GM19043 (cell line): Measurements from ENCODE around the gene SMPDL3A.

ENCODE experiments used
- ATAC-seq: cut with Tn5 transposase; IDR thresholded peaks from one replicate; pipeline ENCODE4 v1.9.1; 2021; ENCODE audit warnings: low read depth; ENCODE audit not compliant: unreplicated experiment

Gene SMPDL3A

DNA sequence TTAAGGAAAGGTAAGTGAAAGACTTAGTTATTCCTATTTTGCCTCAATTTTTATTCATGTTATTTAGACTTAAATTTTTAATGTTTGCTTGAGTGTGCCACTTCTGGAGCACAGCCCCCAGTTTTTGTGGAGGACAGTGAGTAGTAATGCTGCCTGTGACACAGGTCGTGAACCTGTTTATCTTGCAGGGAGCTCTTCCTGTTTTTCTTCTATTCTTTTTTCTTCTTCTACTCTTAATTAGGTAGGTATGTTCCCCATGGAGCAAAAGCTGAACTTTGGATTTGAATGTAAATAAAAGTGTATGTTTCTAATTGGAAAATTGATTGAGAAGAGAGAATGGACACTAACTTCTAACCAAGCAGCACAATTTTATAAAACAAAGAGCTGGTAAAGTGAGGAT is 12.3 kb downstream of the SMPDL3A start:
- no peak for ATAC-seq

DNA sequence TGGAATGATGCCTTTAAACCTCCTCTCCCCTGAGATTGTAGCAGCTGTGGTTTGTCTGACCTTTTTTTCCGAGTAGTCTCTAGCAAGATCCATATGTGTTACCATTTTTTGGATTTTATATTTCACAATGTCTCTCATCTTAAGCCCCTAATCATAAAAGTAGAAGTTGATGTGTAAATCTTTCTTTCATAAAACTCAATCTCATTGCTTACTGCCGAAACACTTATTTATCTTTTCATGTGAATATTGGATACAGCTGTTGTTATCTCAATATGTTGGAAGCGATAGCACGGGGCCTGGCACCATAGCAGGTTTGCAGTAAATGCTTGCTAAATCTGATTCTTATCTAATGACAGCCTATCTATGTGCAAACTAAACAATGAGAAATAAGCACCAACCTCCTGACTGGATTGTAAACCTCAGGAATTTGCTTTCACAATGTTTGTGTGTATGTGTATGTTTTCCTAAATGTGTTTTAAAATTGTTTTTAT is 14.2 kb downstream of the SMPDL3A start:
- no peak for ATAC-seq

DNA sequence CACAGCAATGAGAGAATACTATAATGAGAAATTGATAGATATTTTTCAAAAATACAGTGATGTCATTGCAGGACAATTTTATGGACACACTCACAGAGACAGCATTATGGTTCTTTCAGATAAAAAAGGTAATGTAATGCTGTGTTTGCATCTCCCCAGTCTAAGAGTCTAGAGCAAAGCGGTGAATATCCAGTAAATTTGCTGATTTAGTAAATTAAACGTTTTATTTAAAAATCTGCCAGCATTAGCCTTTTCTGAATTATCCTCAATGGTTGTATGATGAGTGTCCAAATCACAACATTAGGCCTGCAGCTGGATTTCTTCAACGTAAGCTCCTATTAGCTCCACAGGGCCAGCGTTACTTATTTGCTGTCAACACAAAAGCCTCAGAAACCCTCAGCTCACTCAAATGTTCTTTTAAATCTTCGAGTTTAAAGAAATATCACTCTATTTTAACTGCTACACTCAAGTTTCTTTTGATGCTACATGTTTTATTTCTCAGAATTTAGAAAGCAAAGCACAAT is 16.0 kb downstream of the SMPDL3A start:
- ATAC-seq = no peak

DNA sequence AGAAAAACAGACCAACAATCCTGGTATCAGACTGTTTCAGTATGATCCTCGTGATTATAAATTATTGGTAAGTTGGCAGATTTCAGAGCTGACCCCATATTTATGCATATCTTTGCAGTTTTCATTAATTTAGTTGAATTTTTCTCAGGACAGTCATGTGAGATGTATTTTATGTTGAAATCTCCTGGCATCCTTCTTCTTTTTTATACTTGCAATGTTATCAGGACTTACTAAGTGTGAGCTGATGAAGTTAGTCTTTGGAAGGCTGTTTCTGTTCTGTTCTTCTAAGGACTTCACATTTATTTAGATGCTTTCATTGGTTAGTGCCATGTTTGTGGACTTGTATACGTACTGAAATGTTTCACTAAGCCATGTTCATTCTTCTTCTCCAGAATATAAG is 17.2 kb downstream of the SMPDL3A start:
- no peak for ATAC-seq

DNA sequence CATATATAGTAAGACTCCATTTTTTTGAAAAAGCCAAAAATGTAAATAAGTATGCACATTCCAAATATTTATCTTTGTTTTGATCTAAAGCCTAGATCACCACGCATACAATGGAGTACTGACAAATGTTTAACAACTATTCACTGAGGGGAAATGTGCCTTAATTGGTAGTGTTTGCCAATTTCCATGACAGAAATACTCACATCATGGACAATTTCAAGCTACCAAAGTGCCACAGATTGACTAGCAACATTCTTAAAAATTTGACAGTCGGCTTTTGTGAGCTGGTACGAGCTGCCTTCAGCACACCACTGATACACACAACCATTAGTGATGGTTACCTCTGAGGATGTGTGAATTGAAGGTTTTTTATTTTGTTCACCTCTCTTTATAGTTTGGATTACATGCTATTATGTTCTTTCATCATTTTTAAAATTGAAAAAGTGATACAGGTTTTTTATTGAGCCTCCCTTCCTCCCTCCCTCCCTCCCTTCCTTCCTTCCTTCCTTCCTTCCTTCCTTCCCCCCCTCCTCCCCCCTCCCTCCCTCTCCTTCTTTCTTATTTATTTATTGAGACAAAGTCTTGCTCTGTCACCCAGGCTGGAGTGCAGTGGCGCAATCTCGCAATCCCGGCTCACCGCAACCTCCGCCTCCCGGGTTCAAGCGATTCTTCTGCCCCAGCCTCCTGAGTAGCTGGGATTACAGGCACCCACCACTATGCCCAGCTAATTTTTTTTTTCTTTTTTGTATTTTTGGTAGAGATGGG is 19.2 kb downstream of the SMPDL3A start:
- ATAC-seq = no peak

DNA sequence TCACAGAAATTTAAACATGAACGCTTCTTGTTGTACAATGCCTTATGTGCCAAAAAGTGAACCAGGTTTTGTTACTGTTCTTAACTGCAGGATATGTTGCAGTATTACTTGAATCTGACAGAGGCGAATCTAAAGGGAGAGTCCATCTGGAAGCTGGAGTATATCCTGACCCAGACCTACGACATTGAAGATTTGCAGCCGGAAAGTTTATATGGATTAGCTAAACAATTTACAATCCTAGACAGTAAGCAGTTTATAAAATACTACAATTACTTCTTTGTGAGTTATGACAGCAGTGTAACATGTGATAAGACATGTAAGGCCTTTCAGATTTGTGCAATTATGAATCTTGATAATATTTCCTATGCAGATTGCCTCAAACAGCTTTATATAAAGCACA is 19.9 kb downstream of the SMPDL3A start:
- no peak for ATAC-seq

DNA sequence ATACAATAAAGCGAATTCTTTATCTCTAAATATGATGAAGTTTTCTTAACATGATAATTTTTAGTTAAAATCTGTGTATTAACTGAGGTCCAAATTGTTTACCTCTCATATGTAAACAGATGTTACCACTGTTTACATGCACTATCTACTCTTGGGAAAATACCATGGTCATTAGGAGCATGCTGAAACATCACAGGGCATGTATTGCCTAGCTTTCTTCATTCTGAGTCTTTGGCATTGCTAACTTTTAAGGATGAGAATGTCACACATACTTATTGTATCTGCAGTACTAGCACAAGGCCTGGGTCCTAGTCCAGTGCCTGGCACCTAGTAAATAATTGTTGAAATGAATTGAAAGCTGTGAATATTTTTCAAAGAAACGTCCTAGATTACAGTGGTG is 20.6 kb downstream of the SMPDL3A start:
- no peak for ATAC-seq

DNA sequence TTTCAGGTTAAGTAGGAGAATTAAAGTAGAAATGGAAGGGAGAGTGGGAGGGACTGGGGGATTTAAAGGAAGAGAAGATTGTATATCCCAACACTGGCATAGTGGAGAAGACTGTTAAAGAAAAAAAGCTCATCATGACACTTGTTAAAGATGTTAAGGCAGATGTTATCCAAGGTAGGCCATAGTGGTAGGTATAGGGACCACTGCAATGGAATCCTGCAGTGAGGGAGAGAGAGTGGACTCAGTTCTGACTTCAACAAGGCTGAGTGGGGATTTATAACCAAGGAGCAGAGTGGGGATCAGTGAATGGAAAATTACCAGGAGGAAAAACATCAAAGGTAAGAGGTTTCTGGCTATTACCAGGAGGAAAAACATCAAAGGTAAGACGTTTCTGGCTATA is 21.1 kb downstream of the SMPDL3A start:
- ATAC-seq = no peak

DNA sequence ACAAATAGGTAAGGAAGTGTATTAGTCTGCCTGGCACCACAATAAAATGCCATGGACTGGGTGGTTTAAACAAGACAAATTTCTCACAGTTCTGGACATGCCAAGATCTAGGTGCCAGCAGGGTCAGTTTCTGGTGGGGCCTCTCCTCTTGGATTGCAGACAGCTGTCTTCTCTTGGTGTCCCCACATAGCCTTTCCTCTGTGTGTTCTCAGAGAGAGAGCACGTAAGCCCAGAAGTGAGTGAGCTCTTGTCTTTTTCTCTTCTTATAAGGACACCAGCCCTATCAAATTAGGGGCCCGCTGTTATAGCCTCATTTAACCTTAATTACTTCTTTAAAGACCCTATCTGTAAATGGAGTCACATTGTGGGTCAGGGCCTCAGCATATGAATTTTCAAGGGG is 28.3 kb downstream of the SMPDL3A start:
- ATAC-seq = no peak

DNA sequence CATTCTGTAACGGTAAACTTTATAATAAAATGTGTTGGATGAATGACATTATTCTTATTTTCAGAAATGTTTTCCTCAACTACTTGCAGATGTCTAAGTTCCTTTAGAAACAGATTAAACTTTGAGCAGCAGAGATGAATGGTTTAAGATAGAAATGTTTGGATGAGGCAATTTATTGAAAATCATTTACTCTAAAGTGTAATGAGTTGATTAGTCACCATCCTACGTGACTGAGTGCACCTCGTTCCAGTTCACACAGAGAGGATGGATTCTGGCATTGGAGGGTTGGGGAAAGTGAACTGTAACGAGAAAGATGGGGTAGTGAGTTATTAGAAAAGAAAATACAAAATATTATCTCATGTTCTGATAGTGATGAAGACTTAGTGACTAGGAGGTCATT is 28.7 kb downstream of the SMPDL3A start:
- no peak for ATAC-seq

DNA sequence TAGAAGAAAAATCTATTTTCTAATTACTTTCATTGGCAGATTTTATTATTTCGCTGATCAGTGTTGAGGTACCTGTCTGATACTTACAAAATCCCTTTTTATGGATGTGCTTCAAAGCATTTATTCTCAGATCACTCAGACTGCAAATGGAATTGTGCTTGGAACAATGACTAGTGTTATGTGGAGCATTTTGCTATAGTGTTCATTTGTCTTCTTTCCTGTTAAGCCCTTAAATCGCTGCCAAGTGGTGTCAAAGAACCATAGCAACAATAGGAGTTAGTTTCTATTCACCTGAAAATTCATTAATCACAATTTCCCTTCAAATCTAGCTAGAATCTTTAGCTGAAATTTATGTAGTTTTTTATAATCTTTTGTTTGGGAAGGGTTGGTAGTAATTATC is 29.8 kb downstream of the SMPDL3A start:
- ATAC-seq = no peak

DNA sequence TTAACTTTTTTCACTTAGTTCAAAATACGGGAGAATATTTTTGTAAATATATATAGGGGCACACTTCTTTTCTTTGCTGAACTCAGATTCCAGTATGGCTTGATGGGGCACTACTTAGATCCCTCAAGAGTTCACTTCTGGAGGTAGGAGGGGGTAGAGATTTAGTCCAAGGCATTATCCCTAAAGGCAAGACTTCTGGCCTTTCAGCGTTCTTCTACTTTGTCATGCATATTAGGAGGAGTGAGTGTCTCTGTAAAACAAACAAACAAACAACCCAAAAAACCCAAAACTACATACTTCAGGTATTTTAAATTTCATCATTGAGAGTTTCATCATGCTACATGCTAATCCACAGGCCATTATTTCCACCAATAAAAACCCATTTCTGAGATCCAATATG is 32.0 kb downstream of the SMPDL3A start:
- ATAC-seq = no peak

DNA sequence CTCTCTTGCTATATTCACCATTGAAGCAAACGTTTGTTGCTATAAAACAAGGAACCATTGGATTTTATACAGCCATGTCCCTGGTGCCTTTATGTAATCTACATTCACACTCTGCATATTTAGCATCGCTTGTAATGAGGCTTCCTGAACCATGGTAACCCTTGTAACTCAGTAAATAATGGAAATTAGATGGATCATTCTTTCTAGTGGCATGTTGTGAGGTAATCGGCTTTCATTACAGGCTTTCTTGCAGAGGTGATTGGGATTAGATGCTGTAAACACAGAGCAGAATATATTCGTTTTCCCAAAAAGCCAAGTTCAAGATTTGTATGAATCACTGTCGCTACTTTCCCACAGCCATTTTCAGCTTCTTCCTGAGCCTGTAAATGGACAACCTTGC is 36.1 kb downstream of the SMPDL3A start:
- ATAC-seq = no peak

DNA sequence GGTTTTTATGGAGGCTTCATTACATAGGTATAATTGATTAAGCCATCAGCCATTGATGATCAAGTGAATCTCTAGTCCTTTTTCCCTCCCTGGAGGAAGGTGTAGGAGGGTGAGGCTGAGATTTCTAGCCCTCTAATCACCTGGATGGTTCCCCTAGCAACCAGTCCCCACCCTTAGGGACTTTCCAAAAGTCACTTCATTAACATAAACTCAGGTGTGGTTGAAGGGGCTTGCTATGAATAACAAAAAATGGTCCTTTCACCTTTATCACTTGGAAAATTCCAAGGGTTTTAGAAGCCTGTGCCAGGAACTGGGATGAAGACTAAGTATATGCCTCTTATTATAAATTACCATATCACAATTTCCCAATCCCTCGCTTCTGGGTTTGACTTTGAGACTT is 40.4 kb downstream of the SMPDL3A start:
- no peak for ATAC-seq

DNA sequence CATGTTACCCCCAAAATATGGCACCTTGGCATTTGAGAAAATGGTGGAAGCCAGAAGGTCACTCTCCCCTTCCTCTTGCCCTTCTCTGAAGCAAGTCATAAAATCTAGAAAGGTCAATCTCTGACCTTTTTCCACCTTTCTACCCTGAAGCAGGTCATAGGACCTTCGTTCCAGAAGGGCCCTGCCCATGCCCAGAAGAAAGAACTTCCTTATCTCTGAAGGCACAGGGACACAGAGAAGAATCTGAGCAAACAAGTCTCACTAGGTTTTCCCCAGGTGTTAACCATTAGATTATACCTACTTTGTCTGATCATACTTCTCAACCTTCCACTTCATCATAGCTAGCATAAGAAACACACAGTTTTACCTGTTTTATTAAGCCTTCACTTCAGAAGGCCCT is 42.5 kb downstream of the SMPDL3A start:
- ATAC-seq = no peak

DNA sequence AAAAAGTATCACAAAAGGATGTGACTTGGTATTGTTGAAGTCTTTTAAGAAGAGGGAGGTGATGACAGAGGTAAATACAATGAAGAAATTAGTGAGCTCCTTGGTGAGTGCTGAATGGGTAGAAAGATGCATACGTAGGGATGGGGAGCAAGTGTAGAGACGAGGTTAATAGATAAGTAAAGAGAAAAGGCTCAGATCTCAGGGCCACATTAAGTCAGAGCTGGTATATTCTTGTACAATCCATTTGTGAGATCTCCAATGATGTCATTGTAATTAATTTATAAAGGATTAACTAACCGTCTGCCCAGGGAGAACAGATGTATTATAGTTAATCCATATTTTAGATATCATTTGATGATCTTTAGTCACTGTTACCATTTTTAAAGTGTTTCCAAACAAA is 43.4 kb downstream of the SMPDL3A start:
- no peak for ATAC-seq

DNA sequence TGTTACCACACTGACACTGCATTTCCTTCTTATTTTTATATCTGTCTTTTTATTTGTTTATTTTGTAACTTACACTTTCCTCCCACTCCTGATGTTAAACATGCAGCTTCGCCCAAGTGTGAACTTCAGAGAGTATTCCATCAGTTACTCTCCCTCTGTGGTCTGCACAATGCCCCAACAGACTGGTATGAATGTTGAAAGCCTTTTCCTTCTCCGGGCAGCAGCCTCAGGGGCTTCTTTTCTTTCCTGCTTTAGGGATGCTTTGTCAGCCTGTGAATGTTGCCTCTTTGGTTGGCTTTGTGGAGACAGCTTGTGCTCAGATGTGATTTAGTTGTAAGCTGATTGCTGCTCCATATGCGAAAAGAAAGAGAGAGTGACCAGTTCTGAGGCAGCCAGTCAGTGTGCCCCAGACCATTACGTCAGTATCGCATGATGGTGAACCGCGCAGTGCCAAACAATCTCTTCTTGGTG is 44.0 kb downstream of the SMPDL3A start:
- no peak for ATAC-seq

DNA sequence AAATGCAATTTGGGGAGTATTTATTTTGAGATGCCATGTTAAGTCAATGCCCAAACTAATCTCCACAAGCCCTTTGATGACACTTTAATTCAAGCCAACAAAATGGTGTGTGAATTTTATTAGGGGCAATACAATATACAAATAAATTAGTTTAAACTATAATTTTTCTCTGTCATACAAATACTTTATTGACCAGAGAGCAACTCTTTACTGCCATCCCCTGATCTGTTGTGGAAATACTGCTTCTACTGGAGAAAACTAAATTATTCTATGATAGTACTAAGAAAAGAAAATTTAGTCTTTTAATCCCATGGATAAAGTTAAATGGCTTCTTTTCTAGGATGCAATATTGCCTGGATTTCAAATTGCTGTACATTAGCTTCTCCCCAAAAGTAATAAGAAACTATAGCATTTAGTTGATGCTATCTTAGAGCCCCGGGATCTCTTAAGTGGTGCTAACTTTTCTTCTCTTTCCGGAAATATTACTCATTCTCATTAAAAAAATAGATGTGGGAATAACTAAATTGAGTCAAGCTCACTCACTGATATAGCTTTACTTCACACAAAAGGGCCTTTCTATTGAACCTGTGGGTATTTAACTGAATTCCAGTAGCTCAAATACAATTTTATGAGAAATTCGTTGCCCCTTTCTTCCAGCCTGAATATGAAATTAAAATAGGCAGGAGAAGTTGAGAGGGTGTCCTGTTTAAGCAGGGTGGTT is 49.2 kb downstream of the SMPDL3A start:
- ATAC-seq = no peak

DNA sequence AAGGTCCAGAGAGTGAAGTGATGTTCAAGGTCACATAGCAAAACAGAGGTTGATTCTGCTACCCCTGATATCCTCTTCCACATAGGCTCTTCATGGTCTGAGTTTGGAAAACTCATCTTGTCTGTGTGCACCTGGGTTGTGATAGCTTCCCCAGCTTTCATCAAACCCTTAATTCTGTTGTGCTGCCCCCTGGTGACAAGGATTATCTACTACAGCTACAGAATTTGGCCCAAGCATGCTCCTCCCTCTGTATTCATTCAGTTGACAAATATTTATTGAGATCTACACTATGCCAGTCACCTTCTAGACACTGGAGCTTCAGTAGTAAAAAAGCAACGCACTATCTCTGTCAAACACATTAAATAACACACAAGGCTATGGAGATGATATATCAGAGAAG is 50.4 kb downstream of the SMPDL3A start:
- peak; percentile 91 for ATAC-seq

DNA sequence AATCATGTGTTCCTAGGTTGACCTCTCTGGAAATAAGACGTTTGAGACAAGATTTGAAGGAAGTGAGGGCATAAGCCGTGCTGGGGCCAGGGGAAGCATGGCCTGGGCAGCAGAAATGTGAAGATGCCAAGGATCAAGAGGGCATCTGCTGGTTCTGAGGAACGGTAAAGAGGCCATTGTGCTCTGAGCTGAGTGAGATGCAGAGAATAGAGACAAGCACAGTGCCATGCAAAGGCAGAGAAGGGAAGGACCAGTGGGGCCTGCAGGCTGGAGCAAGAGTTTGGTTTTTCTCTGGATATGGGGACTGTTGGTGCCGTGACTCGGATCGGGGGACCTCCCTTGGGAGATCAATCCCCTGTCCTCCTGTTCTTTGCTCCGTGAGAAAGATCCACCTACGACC is 50.8 kb downstream of the SMPDL3A start:
- no peak for ATAC-seq

DNA sequence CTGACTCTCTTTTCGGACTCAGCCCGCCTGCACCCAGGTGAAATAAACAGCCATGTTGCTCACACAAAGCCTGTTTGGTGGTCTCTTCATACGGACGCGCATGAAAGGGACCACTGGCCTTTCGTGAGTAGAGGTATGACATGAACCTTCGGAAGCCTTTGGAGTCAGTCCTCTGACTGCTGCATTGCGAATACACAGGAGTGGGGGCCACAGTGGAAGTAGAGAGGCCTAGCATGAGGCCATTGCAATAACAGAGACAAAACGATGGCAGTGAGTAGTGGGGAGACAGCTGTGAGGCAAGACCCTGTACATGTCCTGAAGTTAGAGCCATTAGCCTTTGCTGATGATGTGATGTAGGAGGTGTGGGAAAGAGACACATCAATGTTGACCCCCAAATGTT is 56.4 kb downstream of the SMPDL3A start:
- no peak for ATAC-seq
